ENCODE results near the gene CEP120. TPM values are rescaled to one million over a fixed set of nuclear protein-coding genes. Genes with fewer than 3 reads are reported as not detected.

The CEP120 gene
- total RNA-seq, 1 donor from 2014 or later, result 11.6 TPM

GRCh38 chr5:123398058-123398733, 25.0 kb downstream of the CEP120 start:
- Histone ChIP-seq H3K27me3 (no peaks in the 10 kb centered on the region), H3K36me3 (peaks cover 39 to 55% of the 10 kb centered on the region in 2 donors)

GRCh38 chr5:123397538-123397937, 25.7 kb downstream of the CEP120 start:
- DNase-seq (ENCODE audit: low spot score in 2 of 2), result no peak
- Histone ChIP-seq H3K9me3 (no peaks in the 10 kb centered on the region), H3K4me1 (no peaks in the 10 kb centered on the region), H3K27me3 (no peaks in the 10 kb centered on the region), H3K4me3 (no peak overlapping the region), H3K36me3 (peaks cover 36 to 55% of the 10 kb centered on the region in 2 donors), H3K27ac (no peak overlapping the region)
- no peak for TF ChIP-seq CTCF (IDR thresholded peaks at IDR 0.05)
- intact Hi-C loops (cut with DNase I), result no loop called here

More at GRCh38 chr5:123398058-123398733, 25.0 kb downstream of the CEP120 start:
- Histone ChIP-seq H3K9me3 (no peaks in the 10 kb centered on the region), H3K27ac (no peak overlapping the region), H3K4me3 (no peak overlapping the region), H3K4me1 (no peaks in the 10 kb centered on the region)
- TF ChIP-seq CTCF (IDR thresholded peaks at IDR 0.05), result no peak
- intact Hi-C loops (cut with DNase I), result no loop called here
- DNase-seq (ENCODE audit: low spot score in 2 of 2), result no peak

- intact Hi-C loops (cut with DNase I), result no loop called here
- no peak overlapping the region for H3K27ac ChIP-seq
- no peaks in the 10 kb centered on the region for H3K9me3 ChIP-seq
- H3K27me3 ChIP-seq, result no peaks in the 10 kb centered on the region
- H3K4me3 ChIP-seq, result no peak overlapping the region
- DNase-seq (ENCODE audit: low spot score in 2 of 2), result no peak
- H3K36me3 ChIP-seq, result peaks cover 23 to 35% of the 10 kb centered on the region in 2 donors
- H3K4me1 ChIP-seq, result no peaks in the 10 kb centered on the region
- no peak for TF ChIP-seq CTCF (IDR thresholded peaks at IDR 0.05)
These were observed 32.2 kb downstream of the CEP120 start for GRCh38 chr5:123391009-123391408.

- DNase-seq (ENCODE audit: low spot score in 2 of 2), result no peak
- H3K4me3 ChIP-seq, result no peak overlapping the region
- intact Hi-C loops (cut with DNase I), result no loop called here
- no peaks in the 10 kb centered on the region for H3K27me3 ChIP-seq
- no peak for TF ChIP-seq CTCF (IDR thresholded peaks at IDR 0.05)
- no peaks in the 10 kb centered on the region for H3K4me1 ChIP-seq
- no peaks in the 10 kb centered on the region for H3K9me3 ChIP-seq
- peaks cover 24 to 45% of the 10 kb centered on the region in 2 donors for H3K36me3 ChIP-seq
- H3K27ac ChIP-seq, result no peak overlapping the region
These were observed 33.4 kb downstream of the CEP120 start for GRCh38 chr5:123389794-123390193.

GRCh38 chr5:123387313-123387712, 35.9 kb downstream of the CEP120 start:
- Histone ChIP-seq H3K27me3 (no peaks in the 10 kb centered on the region), H3K4me3 (no peak overlapping the region), H3K9me3 (no peaks in the 10 kb centered on the region), H3K36me3 (peaks cover 31 to 39% of the 10 kb centered on the region in 2 donors), H3K27ac (no peak overlapping the region), H3K4me1 (no peaks in the 10 kb centered on the region)
- intact Hi-C loops (cut with DNase I), result no loop called here
- DNase-seq (ENCODE audit: low spot score in 2 of 2), result no peak
- TF ChIP-seq CTCF (IDR thresholded peaks at IDR 0.05), result no peak
